H1 (cell line): Measurements from ENCODE around the gene CYP4B1. TPM values are rescaled to one million over a fixed set of nuclear protein-coding genes. Genes with fewer than 3 reads are reported as not detected.

Experiments
- CHD1 ChIP-seq: IDR thresholded peaks from 2 replicates; pipeline ENCODE4 v1.6.1; 2012; ENCODE audit warnings: low read depth, low read length, improper control_type of control experiment
- CTBP2 ChIP-seq: IDR thresholded peaks from 2 replicates; pipeline ENCODE4 v1.7.0; 2011; ENCODE audit warnings: borderline replicate concordance, mild to moderate bottlenecking, moderate library complexity, mixed read lengths, low read length; ENCODE audit not compliant: insufficient read depth, insufficient read length
- RXRA ChIP-seq: IDR thresholded peaks from 2 replicates; pipeline ENCODE4 v1.6.1; 2011; ENCODE audit warnings: low read depth, mild to moderate bottlenecking, low read length, moderate library complexity; ENCODE audit not compliant: insufficient read depth
- TAF1 ChIP-seq: IDR thresholded peaks from 2 replicates; pipeline ENCODE4 v1.6.1; 2011; ENCODE audit warnings: mild to moderate bottlenecking, low read depth, low read length
- polyA plus RNA-seq, 7 experiments: library from polyadenylated mRNA; depleted of rRNA in 3 of 7; stranded (reverse) in 5 of 7; unstranded in 2 of 7; fragments of >200 nt in 5 of 7; fragments of 200-250 nt in 2 of 7; gene quantifications; 1 replicate in 5 of 7; 2 replicates in 1 of 7; 4 replicates in 1 of 7; pipeline versions ENCODE4 v1.2.1 to v1.2.3, GENCODE V29; 2011 to 2013; ENCODE audit warnings: missing spikeins in 2 of 7, mixed read lengths in 2 of 7
- total RNA-seq: library from RNA; stranded (reverse); fragmentation: NEBNext Ultra II Directional; extraction: Animal tissue kit (Norgen Biotek cat#: 25700); gene quantifications from 2 replicates; pipeline ENCODE4 v1.2.1, GENCODE V29; 2021
- TF ChIP-seq, protein P1 (sequence below), 3 experiments: IDR thresholded peaks; 1 replicate in 2 of 3; 2 replicates in 1 of 3; pipeline versions ENCODE4 v1.5.1 to v1.6.1; 2011; ENCODE audit warnings: low read length in 3 of 3, mild to moderate bottlenecking in 3 of 3, inconsistent platforms in 2 of 3, low read depth in 1 of 3, moderate library complexity in 1 of 3; ENCODE audit not compliant: insufficient read depth in 1 of 3; ENCODE audit errors: control extremely low read depth in 1 of 3

Gene CYP4B1
- total and polyA plus RNA-seq, 2 of the 8 experiments (the other 6 are each of a cell fraction or from before 2014, with no cell fraction given) = 0.23 TPM; not detected in 1

DNA sequence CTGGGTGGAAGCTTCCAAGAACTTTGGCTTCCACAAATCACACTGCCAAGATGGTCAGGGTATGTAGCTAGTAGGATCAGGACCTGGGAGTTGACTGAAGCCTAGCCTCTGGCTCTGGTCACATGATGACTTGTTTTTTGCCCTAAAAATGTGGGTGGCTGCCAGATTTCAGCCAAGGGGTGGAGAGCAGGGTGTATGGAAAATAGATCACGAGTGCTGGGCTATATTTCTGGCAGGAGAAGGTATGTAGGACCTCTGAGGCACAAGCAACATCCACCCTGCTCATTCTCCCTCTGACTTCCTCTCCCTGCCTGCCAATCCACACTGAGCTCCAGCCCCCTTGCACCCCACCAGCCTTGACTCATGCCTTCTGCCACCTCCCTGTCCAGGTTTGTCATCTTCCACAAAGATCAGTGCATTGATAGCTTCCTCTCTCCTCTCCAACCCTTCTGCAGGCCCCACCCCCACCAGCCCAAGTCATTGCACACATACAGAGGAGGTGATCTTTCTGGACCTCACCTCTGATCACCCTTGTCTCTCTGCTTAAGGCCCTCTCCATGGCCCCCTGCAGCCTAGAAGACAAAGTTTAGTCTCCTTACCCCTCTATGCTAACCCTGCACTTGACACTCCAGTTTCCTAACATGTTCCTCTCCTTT is 8.3 kb upstream of the CYP4B1 start (continued):
- TF ChIP-seq, protein P1, sequence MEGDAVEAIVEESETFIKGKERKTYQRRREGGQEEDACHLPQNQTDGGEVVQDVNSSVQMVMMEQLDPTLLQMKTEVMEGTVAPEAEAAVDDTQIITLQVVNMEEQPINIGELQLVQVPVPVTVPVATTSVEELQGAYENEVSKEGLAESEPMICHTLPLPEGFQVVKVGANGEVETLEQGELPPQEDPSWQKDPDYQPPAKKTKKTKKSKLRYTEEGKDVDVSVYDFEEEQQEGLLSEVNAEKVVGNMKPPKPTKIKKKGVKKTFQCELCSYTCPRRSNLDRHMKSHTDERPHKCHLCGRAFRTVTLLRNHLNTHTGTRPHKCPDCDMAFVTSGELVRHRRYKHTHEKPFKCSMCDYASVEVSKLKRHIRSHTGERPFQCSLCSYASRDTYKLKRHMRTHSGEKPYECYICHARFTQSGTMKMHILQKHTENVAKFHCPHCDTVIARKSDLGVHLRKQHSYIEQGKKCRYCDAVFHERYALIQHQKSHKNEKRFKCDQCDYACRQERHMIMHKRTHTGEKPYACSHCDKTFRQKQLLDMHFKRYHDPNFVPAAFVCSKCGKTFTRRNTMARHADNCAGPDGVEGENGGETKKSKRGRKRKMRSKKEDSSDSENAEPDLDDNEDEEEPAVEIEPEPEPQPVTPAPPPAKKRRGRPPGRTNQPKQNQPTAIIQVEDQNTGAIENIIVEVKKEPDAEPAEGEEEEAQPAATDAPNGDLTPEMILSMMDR (IDR thresholded peaks at IDR 0.05; ENCODE audit: control extremely low read depth in 1 of 3, insufficient read depth in 1 of 3, low read depth in 1 of 3, low read length in 3 of 3) = no peak
- TF ChIP-seq CHD1 = no peak
- no peak for TF ChIP-seq RXRA
- TF ChIP-seq CTBP2 = no peak
- TF ChIP-seq TAF1 = no peak
- TF ChIP-seq, all 59 proteins: peak for 0
